ENCODE data around the gene ANO7.

Gene ANO7

GRCh38 chr2:241223211-241224017 is 34.9 kb downstream of the ANO7 start:
- Histone ChIP-seq H3K4me3 (no peak overlapping the region), H3K27ac (no peak overlapping the region)
- TF ChIP-seq CTCF (IDR thresholded peaks at IDR 0.05) = no peak
- no peak for DNase-seq (ENCODE audit: low spot score)

GRCh38 chr2:241224018-241224850 is 35.8 kb downstream of the ANO7 start:
- no peak overlapping the region for H3K4me3 ChIP-seq
- no peak for TF ChIP-seq CTCF (IDR thresholded peaks at IDR 0.05)
- DNase-seq (ENCODE audit: low spot score) = no peak
- H3K27ac ChIP-seq = no peak overlapping the region

GRCh38 chr2:241224851-241225438 is 36.5 kb downstream of the ANO7 start:
- no peak for TF ChIP-seq CTCF (IDR thresholded peaks at IDR 0.05)
- Histone ChIP-seq H3K4me3 (no peak overlapping the region), H3K27ac (no peak overlapping the region)
- no peak for DNase-seq (ENCODE audit: low spot score)

GRCh38 chr2:241225545-241225944 is 37.1 kb downstream of the ANO7 start:
- DNase-seq (ENCODE audit: low spot score) = no peak
- no peak for TF ChIP-seq CTCF (IDR thresholded peaks at IDR 0.05)
- no peak overlapping the region for H3K27ac ChIP-seq

GRCh38 chr2:241225983-241226382 is 37.5 kb downstream of the ANO7 start:
- TF ChIP-seq CTCF (IDR thresholded peaks at IDR 0.05) = no peak
- no peak for DNase-seq (ENCODE audit: low spot score)
- Histone ChIP-seq H3K4me3 (no peak overlapping the region), H3K27ac (no peak overlapping the region)

More at GRCh38 chr2:241225545-241225944, 37.1 kb downstream of the ANO7 start:
- H3K4me3 ChIP-seq = no peak overlapping the region

- Histone ChIP-seq H3K27ac (no peak overlapping the region), H3K4me3 (no peak overlapping the region)
- no peak for DNase-seq (ENCODE audit: low spot score)
- TF ChIP-seq CTCF (IDR thresholded peaks at IDR 0.05) = no peak
Observed at GRCh38 chr2:241226723-241227572, 38.5 kb downstream of the ANO7 start.

Measured in coronary artery (tissue), 2 donors.